CD4-positive, alpha-beta T cell (primary cell): ENCODE data around the gene PRIMA1. TPM values are rescaled to one million over a fixed set of nuclear protein-coding genes. Genes with fewer than 3 reads are reported as not detected.

Experiments used
- ATAC-seq: fragments of 200-7000 bp; cut with Tn5 transposase; one replicate; pipeline ENCODE4 v1.10.0; 2022; ENCODE audit warnings: mild to moderate bottlenecking; ENCODE audit not compliant: poor library complexity
- CTCF ChIA-PET: fragments of 350-600 bp; sonication (Branson Sonifier 250); formaldehyde crosslinking; loops from one replicate; lab custom pipeline; 2021; ENCODE audit warnings: antibody characterized with exemption, inconsistent platforms; lab: Charles Lee
- POLR2A ChIA-PET: fragments of 350-600 bp; sonication (Branson Sonifier 250); formaldehyde crosslinking; loops from one replicate; lab custom pipeline; 2021; ENCODE audit warnings: antibody characterized with exemption, inconsistent platforms; lab: Charles Lee
- DNase-seq, 14 experiments: peaks; one replicate each; pipeline ENCODE4 v3.0.0-alpha.2; 2013 to 2020; ENCODE audit warnings: mixed read lengths in 2 of 14
- H3K27ac ChIP-seq, 2 donors: one replicate each; pipeline versions ENCODE4 v1.5.1 to v1.7.0; 2013; ENCODE audit warnings: low read length in 2 of 2, low read depth in 1 of 2, mild to moderate bottlenecking in 1 of 2
- H3K27me3 ChIP-seq, 2 experiments: 1 replicate in 1 of 2; 2 replicates in 1 of 2; pipeline versions ENCODE4 v1.6.1 to v1.7.0; 2013; ENCODE audit warnings: low read length in 2 of 2, control low read depth in 1 of 2, mild to moderate bottlenecking in 1 of 2, moderate library complexity in 1 of 2; ENCODE audit not compliant: insufficient read depth in 2 of 2, control insufficient read depth in 1 of 2
- H3K36me3 ChIP-seq: one replicate; pipeline ENCODE4 v1.6.1; 2013; ENCODE audit warnings: low read length, control low read depth; ENCODE audit not compliant: insufficient read depth
- H3K4me1 ChIP-seq: one replicate; pipeline ENCODE4 v1.6.1; 2013; ENCODE audit warnings: low read length, control low read depth; ENCODE audit not compliant: insufficient read depth
- H3K4me3 ChIP-seq: one replicate; pipeline ENCODE4 v1.5.1; 2013; ENCODE audit warnings: mild to moderate bottlenecking, low read length, moderate library complexity
- H3K9me3 ChIP-seq, 2 experiments: 1 replicate in 1 of 2; 2 replicates in 1 of 2; pipeline versions ENCODE4 v1.6.1 to v1.7.0; 2013; ENCODE audit warnings: low read length in 2 of 2, mild to moderate bottlenecking in 2 of 2, control low read depth in 1 of 2, moderate library complexity in 1 of 2; ENCODE audit not compliant: control insufficient read depth in 1 of 2, insufficient read depth in 1 of 2
- H3K27ac Mint-ChIP-seq: one replicate; pipeline ENCODE4 v1.8.0; 2020; ENCODE audit warnings: mixed read lengths
- H3K27me3 Mint-ChIP-seq: one replicate; pipeline ENCODE4 v1.8.0; 2021; ENCODE audit warnings: mixed read lengths
- H3K36me3 Mint-ChIP-seq: one replicate; pipeline ENCODE4 v1.8.0; 2021; ENCODE audit warnings: low read depth, mixed read lengths
- H3K4me1 Mint-ChIP-seq: one replicate; pipeline ENCODE4 v1.8.0; 2021; ENCODE audit warnings: low read depth, mixed read lengths
- H3K4me3 Mint-ChIP-seq: one replicate; pipeline ENCODE4 v1.8.0; 2020; ENCODE audit warnings: mild to moderate bottlenecking, mixed read lengths
- H3K9me3 Mint-ChIP-seq: one replicate; pipeline ENCODE4 v1.8.0; 2020; ENCODE audit warnings: mixed read lengths
- CTCF ChIP-seq: fragments of 200-600 bp; IDR thresholded peaks from one replicate; pipeline ENCODE4 v1.8.0; 2022; ENCODE audit warnings: antibody characterized with exemption, mild to moderate bottlenecking
- intact Hi-C, 2 experiments: fragments of 100-400 bp; cut with DNase I in 1 of 2; cut with micrococcal nuclease in 1 of 2; formaldehyde crosslinking; loops; one replicate each; pipeline versions ENCODE4 v1.15.1 to v1.9.0; 2023 to 2025; cut with DNase I, micrococcal nuclease
- total RNA-seq, 174 experiments: library from RNA in 2 of 174; stranded (reverse) in 2 of 174; gene quantifications; one replicate each; pipeline ENCODE4 v1.2.3 and lab custom pipeline; 2021 to 2026

PRIMA1 gene
- total RNA-seq, 2 experiments from 2014 or later, result not detected

- DNase-seq (no peak), ATAC-seq (no peak)
- H3K9me3 ChIP-seq, result peaks cover 0 to 6% of the 10 kb centered on the region in 2 experiments
- peaks cover 4 to 15% of the 10 kb centered on the region in 2 experiments for H3K27me3 ChIP-seq
- H3K4me1 ChIP-seq, result no peaks in the 10 kb centered on the region
- no peak overlapping the region for H3K4me3 Mint-ChIP-seq
- no peak overlapping the region for H3K4me3 ChIP-seq
- no peaks in the 10 kb centered on the region for H3K36me3 ChIP-seq
- TF ChIP-seq CTCF, result no peak
- H3K36me3 Mint-ChIP-seq, result no peaks in the 10 kb centered on the region
- ChIA-PET CTCF (no interaction called here), POLR2A (no interaction called here)
- no peaks in the 10 kb centered on the region for H3K4me1 Mint-ChIP-seq
- H3K9me3 Mint-ChIP-seq, result no peaks in the 10 kb centered on the region
- no peak overlapping the region for H3K27ac ChIP-seq
- H3K27ac Mint-ChIP-seq, result no peak overlapping the region
- H3K27me3 Mint-ChIP-seq, result peaks cover 12% of the 10 kb centered on the region
- intact Hi-C loops, result no loop called here
Observed at GRCh38 chr14:93708311-93708734, 80.0 kb downstream of the PRIMA1 start.

- H3K36me3 Mint-ChIP-seq, result no peaks in the 10 kb centered on the region
- H3K9me3 ChIP-seq, result peaks cover 0 to 1% of the 10 kb centered on the region in 2 experiments
- intact Hi-C loops, result no loop called here
- ATAC-seq (no peak), DNase-seq (no peak)
- ChIA-PET POLR2A (no interaction called here), CTCF (no interaction called here)
- H3K9me3 Mint-ChIP-seq, result peaks cover 2% of the 10 kb centered on the region
- H3K27me3 Mint-ChIP-seq, result peaks cover 20% of the 10 kb centered on the region
- no peak overlapping the region for H3K4me3 Mint-ChIP-seq
- H3K27ac ChIP-seq, result no peak overlapping the region
- peaks cover 11 to 15% of the 10 kb centered on the region in 2 experiments for H3K27me3 ChIP-seq
- no peaks in the 10 kb centered on the region for H3K36me3 ChIP-seq
- TF ChIP-seq CTCF, result no peak
- no peak overlapping the region for H3K4me3 ChIP-seq
- H3K27ac Mint-ChIP-seq, result no peak overlapping the region
- H3K4me1 Mint-ChIP-seq, result no peaks in the 10 kb centered on the region
- H3K4me1 ChIP-seq, result no peaks in the 10 kb centered on the region
Observed at GRCh38 chr14:93707475-93707874, 80.8 kb downstream of the PRIMA1 start.

GRCh38 chr14:93706360-93706955, 81.8 kb downstream of the PRIMA1 start:
- no peak overlapping the region for H3K4me3 ChIP-seq
- H3K27ac Mint-ChIP-seq, result no peak overlapping the region
- no peaks in the 10 kb centered on the region for H3K4me1 ChIP-seq
- POLR2A ChIA-PET, result no interaction called here
- no peaks in the 10 kb centered on the region for H3K36me3 ChIP-seq
- CTCF ChIA-PET, result no interaction called here
- DNase-seq, result no peak
- no peaks in the 10 kb centered on the region for H3K9me3 ChIP-seq
- peaks cover 11 to 15% of the 10 kb centered on the region in 2 experiments for H3K27me3 ChIP-seq
- peaks cover 2% of the 10 kb centered on the region for H3K9me3 Mint-ChIP-seq
- TF ChIP-seq CTCF, result no peak
- no peaks in the 10 kb centered on the region for H3K4me1 Mint-ChIP-seq
- peaks cover 29% of the 10 kb centered on the region for H3K27me3 Mint-ChIP-seq
- H3K36me3 Mint-ChIP-seq, result no peaks in the 10 kb centered on the region
- no peak overlapping the region for H3K4me3 Mint-ChIP-seq
- H3K27ac ChIP-seq, result no peak overlapping the region
- no peak for ATAC-seq
- intact Hi-C loops, result no loop called here
